Activated CD8-positive, alpha-beta memory T cell treated with anti-CD3 and anti-CD28 coated beads, Interleukin-2, amount 50 U/mL, for 24 hours (primary cell): ENCODE results near the gene STX19.
"Not testable (repeated sequence)": the region's sequence is repeated elsewhere in the genome, so short reads cannot be mapped to it uniquely, and the experiment has no call there.

Source experiments
- DNase-seq: peaks from one replicate; pipeline ENCODE4 v3.0.0-alpha.2; 2020; ENCODE audit errors: extremely low read depth

The STX19 gene

GRCh38 chr3:93973131-93974126 lies 55.0 kb downstream of the STX19 start, which contains the start of gene PROS1:
TSS of gene PROS1 (minus strand) at chr3:93973896. CDS start at chr3:93973749, 147 bp downstream.
- no peak for DNase-seq

- no peak for DNase-seq
Observed at GRCh38 chr3:93969997-93970396, 58.4 kb downstream of the STX19 start.

GRCh38 chr3:93969443-93969842 lies 59.0 kb downstream of the STX19 start:
- no peak for DNase-seq

DNA sequence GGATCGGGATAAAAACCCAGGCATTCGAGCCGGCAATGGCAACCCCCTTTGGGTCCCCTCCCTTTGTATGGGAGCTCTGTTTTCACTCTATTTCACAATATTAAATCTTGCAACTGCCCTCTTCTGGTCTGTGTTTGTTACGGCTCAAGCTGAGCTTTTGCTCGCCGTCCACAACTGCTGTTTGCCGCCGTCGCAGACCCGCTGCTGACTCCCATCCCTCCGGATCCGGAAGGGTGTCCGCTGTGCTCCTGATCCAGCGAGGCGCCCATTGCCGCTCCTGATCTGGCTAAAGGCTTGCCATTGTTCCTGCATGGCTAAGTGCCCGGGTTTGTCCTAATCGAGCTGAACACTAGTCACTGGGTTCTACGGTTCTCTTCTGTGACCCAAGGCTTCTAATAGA lies 63.3 kb downstream of the STX19 start:
- not testable (repeated sequence) for DNase-seq
